ENCODE results near the gene BAD. TPM values are rescaled to one million over a fixed set of nuclear protein-coding genes. Genes with fewer than 3 reads are reported as not detected.

The BAD gene
- total and polyA plus RNA-seq, 4 donors: 16.0 to 39.5 (median 30.2) TPM

DNA sequence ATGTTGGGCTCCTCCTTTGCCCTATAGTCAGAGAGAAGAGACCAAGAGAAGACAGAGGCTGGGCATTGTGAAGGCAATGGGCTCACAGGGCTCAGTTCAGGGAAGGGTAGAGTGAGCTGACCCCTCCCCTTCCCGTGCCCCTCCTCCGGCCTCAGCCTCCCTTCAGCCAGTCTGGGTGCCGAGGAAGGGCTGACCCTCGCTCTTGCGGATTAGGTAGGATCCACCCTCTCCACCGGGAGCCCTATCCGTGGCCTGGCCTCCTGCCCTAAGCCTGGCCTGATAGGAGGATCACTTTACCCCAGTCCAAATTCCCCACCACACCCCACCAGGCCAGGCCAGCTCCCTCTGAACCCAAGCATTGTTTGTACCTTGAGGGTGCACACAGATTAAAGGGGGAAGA is 35.9 kb downstream of the BAD start:
- no peak overlapping the region for H3K4me3 ChIP-seq (ENCODE audit: low read depth in 1 of 3, low read length in 3 of 3)
- H3K27ac ChIP-seq (ENCODE audit: low read depth in 1 of 2, low read length in 2 of 2): no peak overlapping the region
- DNase-seq (ENCODE audit: low spot score): no peak
- no peaks in the 10 kb centered on the region for H3K9me3 ChIP-seq (ENCODE audit: control insufficient read depth in 4 of 4, low read length in 3 of 4)
- peaks cover 10 to 65% (median 49%) of the 10 kb centered on the region in 4 donors for H3K4me1 ChIP-seq (ENCODE audit: control insufficient read depth in 4 of 4, insufficient read depth in 4 of 4, low read length in 3 of 4)
- 79% methylated on average over 7 of the region's 7 CpGs for WGBS
- H3K27me3 ChIP-seq (ENCODE audit: control insufficient read depth in 4 of 4, insufficient read depth in 4 of 4, low read length in 3 of 4): no peaks in the 10 kb centered on the region
- H3K9ac ChIP-seq (ENCODE audit: low read depth in 1 of 2, low read length in 2 of 2): no peak overlapping the region
- peaks cover 0 to 5% (median 1%) of the 10 kb centered on the region in 4 donors for H3K36me3 ChIP-seq (ENCODE audit: control insufficient read depth in 4 of 4, insufficient read depth in 3 of 4, low read depth in 1 of 4, low read length in 3 of 4)
- TF ChIP-seq, protein P1, sequence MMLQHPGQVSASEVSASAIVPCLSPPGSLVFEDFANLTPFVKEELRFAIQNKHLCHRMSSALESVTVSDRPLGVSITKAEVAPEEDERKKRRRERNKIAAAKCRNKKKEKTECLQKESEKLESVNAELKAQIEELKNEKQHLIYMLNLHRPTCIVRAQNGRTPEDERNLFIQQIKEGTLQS (IDR thresholded peaks at IDR 0.05): no peak
- TF ChIP-seq TAF1 (conservative IDR thresholded peaks at IDR 0.05): no peak
- TF ChIP-seq NR2F2 (IDR thresholded peaks at IDR 0.05): no peak
- TF ChIP-seq, protein P2, sequence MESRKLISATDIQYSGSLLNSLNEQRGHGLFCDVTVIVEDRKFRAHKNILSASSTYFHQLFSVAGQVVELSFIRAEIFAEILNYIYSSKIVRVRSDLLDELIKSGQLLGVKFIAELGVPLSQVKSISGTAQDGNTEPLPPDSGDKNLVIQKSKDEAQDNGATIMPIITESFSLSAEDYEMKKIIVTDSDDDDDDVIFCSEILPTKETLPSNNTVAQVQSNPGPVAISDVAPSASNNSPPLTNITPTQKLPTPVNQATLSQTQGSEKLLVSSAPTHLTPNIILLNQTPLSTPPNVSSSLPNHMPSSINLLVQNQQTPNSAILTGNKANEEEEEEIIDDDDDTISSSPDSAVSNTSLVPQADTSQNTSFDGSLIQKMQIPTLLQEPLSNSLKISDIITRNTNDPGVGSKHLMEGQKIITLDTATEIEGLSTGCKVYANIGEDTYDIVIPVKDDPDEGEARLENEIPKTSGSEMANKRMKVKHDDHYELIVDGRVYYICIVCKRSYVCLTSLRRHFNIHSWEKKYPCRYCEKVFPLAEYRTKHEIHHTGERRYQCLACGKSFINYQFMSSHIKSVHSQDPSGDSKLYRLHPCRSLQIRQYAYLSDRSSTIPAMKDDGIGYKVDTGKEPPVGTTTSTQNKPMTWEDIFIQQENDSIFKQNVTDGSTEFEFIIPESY (IDR thresholded peaks at IDR 0.05): no peak
- TF ChIP-seq FOXA1 (IDR thresholded peaks at IDR 0.05): no peak
- no peak for TF ChIP-seq RXRA (IDR thresholded peaks at IDR 0.05)
- no peak for TF ChIP-seq JUND (IDR thresholded peaks at IDR 0.05)
- TF ChIP-seq MAX (IDR thresholded peaks at IDR 0.05): no peak
- TF ChIP-seq CTCF (IDR thresholded peaks at IDR 0.05; ENCODE audit: low read depth, low read length, missing input control): no peak
- TF ChIP-seq, protein P3, sequence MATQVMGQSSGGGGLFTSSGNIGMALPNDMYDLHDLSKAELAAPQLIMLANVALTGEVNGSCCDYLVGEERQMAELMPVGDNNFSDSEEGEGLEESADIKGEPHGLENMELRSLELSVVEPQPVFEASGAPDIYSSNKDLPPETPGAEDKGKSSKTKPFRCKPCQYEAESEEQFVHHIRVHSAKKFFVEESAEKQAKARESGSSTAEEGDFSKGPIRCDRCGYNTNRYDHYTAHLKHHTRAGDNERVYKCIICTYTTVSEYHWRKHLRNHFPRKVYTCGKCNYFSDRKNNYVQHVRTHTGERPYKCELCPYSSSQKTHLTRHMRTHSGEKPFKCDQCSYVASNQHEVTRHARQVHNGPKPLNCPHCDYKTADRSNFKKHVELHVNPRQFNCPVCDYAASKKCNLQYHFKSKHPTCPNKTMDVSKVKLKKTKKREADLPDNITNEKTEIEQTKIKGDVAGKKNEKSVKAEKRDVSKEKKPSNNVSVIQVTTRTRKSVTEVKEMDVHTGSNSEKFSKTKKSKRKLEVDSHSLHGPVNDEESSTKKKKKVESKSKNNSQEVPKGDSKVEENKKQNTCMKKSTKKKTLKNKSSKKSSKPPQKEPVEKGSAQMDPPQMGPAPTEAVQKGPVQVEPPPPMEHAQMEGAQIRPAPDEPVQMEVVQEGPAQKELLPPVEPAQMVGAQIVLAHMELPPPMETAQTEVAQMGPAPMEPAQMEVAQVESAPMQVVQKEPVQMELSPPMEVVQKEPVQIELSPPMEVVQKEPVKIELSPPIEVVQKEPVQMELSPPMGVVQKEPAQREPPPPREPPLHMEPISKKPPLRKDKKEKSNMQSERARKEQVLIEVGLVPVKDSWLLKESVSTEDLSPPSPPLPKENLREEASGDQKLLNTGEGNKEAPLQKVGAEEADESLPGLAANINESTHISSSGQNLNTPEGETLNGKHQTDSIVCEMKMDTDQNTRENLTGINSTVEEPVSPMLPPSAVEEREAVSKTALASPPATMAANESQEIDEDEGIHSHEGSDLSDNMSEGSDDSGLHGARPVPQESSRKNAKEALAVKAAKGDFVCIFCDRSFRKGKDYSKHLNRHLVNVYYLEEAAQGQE (IDR thresholded peaks at IDR 0.05): no peak
- TF ChIP-seq GABPA (IDR thresholded peaks at IDR 0.05 in 1 of 2, conservative IDR thresholded peaks at IDR 0.05 in 1 of 2): no peak
- no peak for TF ChIP-seq HNF4A (conservative IDR thresholded peaks at IDR 0.05)
- no peak for TF ChIP-seq YY1 (IDR thresholded peaks at IDR 0.05)
- TF ChIP-seq HNF4G (IDR thresholded peaks at IDR 0.05): no peak
- no peak for TF ChIP-seq RAD21 (IDR thresholded peaks at IDR 0.05)
- TF ChIP-seq FOXA2 (IDR thresholded peaks at IDR 0.05): no peak
- no peak for TF ChIP-seq EGR1 (IDR thresholded peaks at IDR 0.05; ENCODE audit: low read depth in 2 of 2)
